GM10847 (cell line): Measurements from ENCODE around the gene C12orf42.

Source experiments
- POLR2A ChIP-seq: IDR thresholded peaks from 2 replicates; pipeline ENCODE4 v1.6.1; 2011; ENCODE audit not compliant: insufficient read length; ENCODE audit errors: extremely low read depth

The C12orf42 gene

DNA sequence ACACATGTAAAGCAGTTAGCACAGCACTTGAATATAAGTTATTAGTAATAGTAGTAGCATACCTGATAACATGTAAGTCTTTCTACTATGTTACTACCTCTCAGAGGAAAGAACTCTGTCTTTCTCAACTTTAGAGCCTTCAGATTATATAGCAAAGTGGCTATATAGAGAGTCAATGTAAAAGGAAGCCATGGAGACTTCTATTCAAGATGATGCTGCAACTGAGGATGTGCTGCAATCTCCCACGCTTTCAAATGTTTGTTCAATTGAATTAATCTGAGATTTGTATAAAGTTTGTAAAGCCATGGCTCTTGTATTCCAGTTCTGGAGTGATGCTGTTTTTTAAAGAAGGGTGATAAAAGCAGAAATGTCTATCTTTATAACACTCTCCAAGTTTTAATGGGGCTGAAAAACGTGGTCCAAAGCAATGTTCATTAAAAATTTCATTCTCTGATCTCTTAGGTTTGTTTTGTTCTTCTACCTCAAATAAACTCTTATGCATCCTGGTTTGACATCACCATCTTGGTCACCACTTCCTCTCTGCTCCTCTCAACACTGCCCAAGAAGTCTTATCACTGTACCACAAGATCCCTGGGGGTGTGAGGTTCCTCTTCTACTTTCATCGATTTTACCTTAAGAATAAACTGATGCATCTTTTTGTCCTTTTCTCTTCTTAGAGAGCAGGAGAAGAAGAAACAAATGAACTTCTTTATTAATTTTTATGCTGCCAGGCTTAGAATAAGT lies 40.6 kb downstream of the C12orf42 start:
- TF ChIP-seq POLR2A = no peak

DNA sequence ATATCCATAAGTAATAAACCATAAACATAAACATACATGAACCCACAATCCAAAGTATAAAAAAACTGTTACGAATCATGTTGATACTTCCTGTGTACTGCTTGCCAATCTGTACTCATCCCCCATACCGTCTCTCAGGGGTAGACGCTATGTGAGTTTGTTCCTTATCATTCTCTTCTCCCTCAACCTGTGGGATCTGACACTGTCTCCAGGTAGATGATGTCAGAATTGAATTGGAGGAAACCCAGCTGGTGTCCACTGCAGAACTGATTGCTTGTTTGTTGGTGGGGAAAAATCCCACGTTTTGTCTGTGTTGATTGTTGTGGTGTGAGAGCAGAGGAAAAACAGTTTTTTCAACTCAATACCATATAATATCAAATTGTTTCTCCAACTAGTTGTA lies 50.8 kb downstream of the C12orf42 start:
- TF ChIP-seq POLR2A = no peak

DNA sequence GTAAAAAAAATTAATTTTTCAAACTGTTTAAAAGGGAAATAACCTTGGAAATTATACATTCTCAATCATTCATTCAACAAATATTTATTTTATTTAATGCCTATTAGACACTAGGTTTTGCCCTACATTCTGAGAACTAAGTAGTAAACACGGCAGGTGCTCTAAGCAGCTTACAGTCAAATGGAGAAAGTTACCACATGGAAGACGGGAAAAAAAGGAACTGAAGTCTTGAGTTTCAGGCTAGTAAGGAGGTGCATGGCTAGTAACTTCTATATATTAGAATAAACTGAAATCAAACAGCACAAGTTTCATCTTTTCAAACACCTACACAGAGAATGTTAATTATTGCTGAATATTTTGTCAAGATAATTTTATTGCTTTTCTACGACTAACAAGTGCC lies 52.9 kb downstream of the C12orf42 start:
- no peak for TF ChIP-seq POLR2A

DNA sequence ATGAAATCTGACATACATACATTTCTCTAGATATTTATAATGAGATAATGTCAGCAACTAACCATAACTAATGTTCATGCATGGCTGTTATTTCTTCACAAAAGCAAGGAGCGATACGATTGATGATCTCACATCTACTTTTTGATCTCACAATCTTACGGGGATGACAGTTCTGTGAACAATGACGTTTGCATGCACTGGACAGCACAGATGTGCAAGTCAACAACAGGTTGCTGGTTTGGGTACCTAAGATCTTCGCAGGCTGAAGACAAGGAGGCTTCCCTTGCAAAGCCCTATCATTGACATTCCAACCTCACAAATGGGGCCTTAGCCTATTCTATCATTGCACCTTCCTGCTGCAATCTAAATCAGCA lies 53.6 kb downstream of the C12orf42 start:
- TF ChIP-seq POLR2A = no peak

DNA sequence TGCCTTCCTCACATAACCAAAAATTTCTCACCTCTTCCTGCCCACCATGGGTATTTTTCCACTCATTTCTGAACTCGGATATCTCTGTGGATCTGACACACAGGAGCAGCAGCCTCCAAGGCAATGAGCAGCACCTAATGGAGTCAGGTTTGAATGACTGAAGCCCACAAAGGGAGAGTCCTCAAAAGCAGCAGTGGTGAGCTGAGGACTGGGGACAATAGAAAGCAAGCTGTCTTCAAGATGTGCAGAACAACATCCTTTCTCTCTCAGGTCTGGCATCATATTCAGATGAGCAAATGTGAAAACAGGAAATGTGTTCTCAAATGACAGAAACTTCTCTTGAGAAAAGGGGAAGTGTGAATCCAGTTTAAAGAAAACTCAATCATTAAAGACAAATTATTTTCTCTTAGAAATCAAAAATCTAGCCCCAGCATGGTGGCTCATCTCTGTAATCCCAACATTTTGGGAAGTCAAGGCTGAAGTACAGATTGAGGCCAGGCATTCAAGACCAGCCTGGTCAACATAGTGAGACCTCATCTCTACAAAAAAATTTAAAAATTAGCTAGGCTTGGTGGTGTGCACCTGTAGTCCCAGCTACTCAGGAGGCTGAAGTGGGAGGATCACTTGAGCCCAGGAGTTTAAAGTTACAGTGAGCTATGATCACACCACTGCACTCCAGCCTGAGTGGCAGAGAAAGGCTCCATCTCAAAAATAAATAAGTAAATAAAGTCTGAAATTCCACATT lies 54.2 kb downstream of the C12orf42 start:
- no peak for TF ChIP-seq POLR2A

DNA sequence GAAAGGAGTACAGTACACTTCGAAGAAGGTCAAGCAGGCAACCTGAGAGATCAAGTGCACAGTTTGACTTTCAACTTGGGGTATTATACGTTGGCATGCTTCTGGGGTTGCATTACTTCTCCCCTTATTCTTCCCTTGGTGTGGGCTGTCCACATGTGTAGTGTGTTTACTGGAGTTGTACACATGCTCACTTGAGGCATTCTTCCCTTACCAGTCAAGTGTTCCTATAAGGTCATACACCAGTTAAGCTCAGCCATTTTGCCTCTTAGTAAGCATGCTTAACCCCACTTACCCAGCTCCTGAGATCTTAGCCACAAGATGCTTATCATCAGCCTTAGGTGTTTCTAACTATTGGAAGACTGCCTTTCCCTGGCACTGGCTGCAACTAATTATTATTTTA lies 63.8 kb downstream of the C12orf42 start:
- TF ChIP-seq POLR2A = no peak

DNA sequence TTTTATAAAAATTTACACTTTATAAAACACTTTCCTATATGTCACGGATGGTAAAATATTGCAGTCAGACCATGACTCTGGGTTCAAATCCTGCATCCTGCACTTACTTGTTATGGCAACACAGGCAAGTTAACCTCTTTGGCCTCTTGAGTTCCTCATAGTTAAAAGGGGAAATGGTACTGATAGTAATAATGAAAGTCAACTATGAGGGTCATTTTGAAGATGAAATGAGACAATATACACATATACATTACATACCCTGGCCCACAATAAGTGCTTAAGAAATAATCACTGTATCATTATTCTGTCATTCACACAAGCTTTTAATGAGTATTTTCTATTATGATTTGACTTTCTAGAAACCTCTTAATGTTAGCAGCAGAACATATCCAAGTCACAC lies 64.4 kb downstream of the C12orf42 start:
- TF ChIP-seq POLR2A = no peak

DNA sequence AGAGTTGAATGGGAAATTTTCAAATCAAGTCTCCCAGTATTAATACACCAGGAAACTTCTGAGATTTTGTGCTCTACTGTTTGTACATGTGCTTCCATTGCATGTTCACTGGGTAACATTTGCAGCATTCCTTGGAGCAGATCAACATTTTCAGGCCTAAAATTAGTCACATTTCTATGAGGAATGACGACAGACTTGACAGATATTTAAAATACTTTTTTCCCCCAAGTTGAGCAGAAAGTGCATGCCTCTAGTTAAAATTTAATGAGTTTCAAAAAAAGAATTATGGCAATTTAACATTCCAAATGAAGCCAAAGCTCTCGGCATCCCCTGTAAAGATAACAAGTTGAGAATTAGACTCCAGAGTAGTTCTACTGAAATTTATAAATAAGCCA lies 72.3 kb downstream of the C12orf42 start:
- no peak for TF ChIP-seq POLR2A

DNA sequence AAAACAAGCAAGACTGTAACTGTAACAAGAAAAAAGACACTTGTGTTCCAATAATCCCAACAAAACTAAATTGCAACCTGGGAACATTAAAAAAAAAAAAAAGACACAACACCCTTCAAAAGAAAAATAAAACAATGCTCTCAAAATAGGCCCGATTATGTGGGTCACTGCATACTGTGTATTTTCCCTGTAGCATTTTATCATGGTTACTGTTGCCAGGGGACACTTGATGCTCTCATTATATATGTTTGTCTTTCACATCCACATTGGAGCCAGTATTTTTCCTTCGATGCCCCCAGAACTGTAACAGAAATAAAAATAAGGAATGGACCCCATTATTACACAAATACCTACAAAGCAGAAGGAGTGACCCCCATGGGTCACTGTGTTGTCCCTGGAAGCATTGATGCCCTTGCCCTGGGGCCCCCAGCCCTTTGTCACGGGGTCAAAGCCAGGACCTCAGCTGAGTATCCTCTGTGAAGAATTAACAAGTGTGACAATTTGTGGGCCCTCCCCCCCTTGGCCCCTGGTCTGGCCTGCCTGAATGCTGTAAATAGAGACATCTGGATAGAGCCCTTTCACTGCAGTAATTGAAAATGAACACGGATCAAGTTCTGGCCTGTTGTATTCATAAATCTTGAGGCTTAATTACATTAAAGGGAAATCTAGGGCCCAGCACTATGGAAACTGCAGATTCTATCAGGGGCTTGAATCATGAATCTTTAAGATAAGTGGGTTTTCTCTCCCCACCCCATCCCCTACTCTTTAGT lies 72.8 kb downstream of the C12orf42 start:
- TF ChIP-seq POLR2A = no peak

DNA sequence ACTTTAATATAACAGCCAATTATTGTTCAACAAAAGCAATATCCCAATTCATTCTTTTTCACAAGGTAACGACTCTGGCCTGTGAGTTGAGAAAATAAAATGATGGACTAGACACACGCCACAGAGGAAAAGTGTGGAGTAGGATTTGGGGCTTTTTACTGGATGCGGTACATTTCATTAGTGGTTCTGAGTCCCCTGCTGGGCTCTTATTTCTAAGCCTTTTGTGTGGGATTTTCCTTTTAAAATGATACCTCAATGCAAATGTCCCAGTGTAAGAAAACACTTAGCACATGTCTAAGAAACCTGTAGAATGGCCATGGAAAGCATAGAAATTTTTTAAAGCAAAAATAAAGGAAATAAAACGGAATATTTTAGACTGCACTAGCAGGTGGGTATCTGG lies 73.4 kb downstream of the C12orf42 start:
- no peak for TF ChIP-seq POLR2A

DNA sequence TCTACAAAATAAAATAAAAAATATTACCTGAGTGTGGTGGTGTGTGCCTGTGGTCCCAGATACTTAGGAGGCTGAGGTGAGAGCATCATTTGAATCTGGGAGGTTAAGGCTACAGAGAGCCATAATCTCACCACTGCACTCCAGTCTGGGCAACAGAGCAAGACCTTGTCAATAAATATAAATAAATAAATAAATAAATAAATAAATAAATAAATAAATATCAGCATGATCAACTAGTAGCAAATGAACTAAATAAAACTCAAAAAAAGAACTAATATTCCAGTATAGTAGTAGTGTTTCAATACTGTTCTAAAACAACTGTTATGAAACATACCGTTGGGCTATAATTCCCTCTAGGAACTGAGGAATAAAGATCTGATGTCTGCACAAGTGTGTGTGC lies 74.4 kb downstream of the C12orf42 start:
- TF ChIP-seq POLR2A = no peak

DNA sequence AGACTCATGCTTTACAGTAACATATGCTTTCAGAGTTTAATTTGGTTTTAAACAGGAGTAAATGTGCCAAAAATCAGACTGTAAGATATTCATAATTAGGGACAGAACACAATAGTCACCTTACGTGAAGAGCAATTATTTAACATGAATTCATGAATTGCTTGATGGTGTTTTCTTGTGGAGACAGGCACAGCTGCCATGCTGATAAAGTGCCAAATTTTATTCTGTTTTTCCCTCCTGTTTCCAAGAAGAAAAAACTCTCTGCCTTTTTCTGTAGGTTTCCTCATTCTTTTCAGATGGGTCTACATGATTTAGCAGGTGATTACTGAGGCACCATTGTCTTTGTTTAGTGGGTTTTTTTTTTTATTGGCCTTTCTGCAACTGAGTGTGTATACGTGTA lies 80.1 kb downstream of the C12orf42 start:
- TF ChIP-seq POLR2A = no peak

DNA sequence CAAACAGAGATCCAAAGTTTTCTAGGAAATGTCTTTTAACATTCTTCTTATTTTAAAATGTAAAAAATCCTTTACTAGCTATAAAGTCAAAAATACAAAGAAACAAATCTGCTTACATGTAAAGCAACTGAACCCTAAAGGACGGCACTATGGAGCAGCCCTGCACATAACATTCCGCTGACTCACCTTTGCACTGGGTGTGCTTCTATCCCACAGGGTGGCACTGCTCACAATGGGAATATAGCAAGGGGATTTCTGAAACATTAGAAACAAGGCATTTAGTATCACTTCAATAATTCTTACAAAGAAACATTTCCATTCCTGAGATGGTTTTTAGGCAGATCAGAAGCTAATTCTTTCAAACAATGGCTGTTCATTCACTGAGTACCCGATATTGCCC lies 94.3 kb downstream of the C12orf42 start:
- TF ChIP-seq POLR2A = no peak

DNA sequence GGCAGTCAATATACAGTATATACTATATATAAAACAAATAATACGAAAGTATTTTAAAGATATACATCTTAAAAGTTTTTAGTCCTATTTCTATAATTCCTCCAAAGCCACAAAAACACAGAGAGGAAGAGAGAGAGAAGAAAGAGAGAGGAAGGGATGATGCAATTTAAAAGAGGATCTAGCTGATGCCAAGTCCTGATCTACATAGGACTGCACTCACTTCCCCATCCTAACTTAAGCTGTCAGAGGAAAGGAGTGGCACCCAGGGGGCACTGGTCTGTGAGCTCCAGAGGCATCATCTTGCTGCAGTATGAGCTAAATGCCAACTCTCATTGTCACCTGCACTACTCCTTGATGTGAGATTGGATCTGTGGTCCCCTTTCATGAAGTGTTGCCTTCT lies 95.8 kb downstream of the C12orf42 start:
- no peak for TF ChIP-seq POLR2A

DNA sequence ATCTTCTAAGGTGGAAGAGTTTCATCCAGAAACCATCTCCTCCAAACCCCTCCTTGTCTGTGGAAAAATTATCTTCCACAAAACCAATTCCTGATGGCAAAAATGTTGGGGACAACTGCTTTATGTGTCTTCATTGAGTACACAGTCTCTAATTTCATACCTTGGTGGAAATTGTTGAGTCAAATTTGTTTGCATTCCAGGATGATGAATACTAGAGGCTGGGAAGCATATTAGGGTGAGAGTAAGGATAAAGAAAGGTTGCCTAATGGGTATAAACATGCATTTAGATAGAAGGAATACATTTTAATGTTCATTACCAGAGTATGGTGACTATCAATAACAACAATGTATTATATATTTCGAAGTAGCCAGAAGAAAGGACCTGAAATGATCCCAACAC lies 98.2 kb downstream of the C12orf42 start:
- no peak for TF ChIP-seq POLR2A

DNA sequence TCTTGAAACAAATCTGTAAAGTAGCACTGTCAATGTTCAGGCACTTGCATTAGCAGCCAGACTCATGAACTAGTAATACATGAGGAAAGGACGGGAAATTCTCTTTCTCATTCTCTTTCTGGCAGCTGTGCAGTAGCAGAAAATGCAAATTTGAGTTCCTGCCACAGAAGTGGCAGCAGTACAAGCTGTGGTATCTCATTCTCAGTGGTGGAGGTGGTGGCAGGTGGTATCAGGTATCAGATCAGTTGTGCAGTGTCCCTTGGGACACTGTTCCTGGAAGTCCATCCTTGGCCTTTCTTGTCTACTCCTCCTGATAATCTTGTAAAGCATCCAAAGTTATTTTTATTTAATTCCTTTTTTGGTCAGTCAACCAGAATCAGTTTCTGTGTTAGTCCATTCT lies 103.0 kb downstream of the C12orf42 start:
- no peak for TF ChIP-seq POLR2A
